ENCODE data around the gene ATP2C2.

The ATP2C2 gene

DNA sequence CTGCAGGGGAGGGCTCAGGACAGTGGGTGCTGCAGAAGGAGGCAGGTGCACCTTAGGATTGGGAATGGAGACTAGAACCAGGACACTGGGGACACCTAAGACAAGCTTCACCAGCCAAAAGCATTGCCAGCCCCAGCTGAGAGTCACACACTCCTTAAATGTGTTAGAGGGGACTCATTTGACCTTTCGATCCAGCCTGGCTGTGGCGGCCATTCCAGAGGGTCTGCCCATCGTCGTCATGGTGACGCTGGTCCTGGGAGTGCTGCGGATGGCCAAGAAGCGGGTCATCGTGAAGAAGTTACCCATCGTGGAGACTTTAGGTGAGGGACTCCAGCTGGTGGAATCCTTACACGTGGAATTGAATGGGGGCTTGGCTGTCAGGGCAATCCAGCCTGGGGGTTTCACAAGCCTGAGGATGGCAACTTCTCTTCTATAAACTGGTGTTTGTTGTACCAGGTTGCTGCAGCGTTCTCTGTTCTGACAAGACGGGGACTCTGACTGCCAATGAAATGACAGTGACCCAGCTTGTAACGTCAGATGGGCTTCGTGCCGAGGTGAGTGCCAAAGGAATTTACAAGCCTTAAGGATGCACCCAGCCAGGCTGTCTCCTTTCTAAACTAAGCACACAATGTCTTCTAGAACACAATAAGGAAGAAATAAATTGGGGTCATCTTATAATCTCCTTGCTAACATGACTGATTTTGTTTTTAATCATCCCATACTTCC, 70.8 kb downstream of the ATP2C2 start:
- TF ChIP-seq, protein P1, sequence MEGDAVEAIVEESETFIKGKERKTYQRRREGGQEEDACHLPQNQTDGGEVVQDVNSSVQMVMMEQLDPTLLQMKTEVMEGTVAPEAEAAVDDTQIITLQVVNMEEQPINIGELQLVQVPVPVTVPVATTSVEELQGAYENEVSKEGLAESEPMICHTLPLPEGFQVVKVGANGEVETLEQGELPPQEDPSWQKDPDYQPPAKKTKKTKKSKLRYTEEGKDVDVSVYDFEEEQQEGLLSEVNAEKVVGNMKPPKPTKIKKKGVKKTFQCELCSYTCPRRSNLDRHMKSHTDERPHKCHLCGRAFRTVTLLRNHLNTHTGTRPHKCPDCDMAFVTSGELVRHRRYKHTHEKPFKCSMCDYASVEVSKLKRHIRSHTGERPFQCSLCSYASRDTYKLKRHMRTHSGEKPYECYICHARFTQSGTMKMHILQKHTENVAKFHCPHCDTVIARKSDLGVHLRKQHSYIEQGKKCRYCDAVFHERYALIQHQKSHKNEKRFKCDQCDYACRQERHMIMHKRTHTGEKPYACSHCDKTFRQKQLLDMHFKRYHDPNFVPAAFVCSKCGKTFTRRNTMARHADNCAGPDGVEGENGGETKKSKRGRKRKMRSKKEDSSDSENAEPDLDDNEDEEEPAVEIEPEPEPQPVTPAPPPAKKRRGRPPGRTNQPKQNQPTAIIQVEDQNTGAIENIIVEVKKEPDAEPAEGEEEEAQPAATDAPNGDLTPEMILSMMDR (IDR thresholded peaks at IDR 0.05): no peak

DNA sequence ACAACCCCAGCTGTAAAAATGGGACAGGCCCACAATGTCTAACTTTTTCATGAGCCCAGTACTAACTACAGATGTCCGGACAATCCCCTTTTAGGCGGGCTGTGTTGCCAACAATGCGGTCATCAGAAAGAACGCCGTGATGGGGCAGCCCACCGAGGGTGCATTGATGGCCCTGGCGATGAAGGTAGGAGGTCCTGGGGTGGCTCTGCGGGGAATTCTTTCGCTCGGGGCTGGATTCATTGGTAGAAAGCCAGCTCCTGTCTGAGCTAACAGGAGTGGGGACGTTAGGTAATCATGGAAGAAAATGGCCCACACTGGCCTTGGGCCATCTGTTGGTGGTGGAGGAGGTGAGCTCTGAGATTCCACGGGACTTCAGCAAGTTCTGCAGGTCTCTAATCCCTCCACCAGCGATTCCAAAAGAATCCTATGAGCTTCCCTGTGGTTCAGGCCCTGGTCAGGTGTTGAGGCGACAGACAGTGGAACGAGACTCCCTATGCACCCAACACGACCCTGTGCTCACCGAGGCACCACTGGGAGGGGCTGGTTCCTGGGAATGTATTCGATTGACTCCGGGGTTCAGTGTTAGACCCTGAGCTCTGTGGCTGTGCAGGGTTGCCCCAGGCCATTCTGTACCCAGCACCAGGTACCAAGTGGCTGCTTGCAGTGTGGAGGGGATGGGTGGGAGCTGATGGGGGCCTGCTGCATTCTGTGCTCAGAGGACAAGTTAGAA, 74.2 kb downstream of the ATP2C2 start:
- TF ChIP-seq, protein P1 (IDR thresholded peaks at IDR 0.05): no peak

DNA sequence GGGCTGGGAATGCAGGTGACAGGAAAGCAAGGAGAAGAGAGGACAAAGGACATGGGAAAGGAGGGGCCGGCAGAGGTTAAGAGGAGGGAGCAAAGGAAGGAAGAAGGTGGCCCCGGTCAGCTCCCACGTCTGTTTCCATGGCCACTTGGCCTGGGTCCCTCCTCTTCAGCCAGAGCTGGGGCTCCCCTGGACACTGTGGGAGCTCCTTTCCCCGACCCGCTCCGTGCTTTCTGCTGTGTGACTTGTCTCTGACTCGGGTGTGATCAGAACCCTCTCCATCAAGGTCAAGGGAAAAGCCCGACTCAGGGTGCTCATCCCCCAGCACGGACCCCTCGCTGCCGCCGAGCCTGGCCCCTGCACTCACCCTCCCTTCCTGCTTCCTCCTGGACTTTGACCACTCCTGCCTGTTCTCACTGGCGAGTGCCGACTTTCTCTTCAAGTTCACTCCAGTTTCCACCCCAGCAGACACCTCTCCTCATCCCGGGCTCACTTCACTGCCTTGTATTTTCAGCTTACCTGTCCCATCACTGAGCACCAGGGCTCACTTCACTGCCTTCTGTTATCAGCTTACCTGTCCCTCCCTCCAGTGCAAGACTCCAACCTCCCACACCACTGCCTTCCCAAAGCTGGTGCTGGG, 74.9 kb downstream of the ATP2C2 start:
- TF ChIP-seq, protein P1 (IDR thresholded peaks at IDR 0.05): no peak

DNA sequence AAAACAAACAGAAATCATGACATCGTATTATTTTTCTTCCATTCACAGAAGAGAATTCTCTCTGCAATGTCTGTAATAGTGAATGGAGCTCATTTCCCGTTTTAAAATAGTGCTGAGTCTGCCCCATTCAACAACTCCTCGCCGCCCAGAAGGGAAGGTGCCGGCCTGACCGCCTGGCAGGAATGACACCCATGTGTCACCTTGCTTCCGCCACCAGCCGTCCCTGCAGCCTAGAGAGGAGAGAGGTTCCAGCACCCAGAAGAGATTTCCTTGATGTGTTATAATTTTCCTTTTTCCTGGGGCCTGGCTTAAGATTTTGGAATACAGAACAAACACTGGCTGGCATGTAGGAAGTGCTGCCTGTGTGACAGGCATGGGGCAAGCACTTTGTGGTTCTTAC, 76.1 kb downstream of the ATP2C2 start:
- TF ChIP-seq, protein P1 (IDR thresholded peaks at IDR 0.05): no peak

DNA sequence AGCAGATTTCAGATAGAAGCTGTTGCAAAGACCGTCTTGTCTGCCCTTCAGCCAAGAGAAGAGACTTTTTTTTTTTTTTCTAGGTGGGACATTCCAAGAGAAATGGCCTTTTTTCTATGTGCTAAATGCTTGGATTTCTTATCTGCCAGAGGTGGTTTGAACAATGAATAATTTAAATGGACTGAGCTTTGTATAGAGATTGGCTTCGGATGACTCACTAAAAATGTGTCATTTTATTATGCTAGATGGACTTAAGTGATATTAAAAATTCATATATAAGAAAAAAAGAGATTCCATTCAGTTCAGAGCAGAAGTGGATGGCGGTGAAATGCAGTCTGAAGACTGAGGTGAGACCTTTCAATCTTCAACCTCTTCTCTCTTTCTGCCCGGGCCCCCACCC, 77.7 kb downstream of the ATP2C2 start:
- TF ChIP-seq, protein P1 (IDR thresholded peaks at IDR 0.05): no peak

DNA sequence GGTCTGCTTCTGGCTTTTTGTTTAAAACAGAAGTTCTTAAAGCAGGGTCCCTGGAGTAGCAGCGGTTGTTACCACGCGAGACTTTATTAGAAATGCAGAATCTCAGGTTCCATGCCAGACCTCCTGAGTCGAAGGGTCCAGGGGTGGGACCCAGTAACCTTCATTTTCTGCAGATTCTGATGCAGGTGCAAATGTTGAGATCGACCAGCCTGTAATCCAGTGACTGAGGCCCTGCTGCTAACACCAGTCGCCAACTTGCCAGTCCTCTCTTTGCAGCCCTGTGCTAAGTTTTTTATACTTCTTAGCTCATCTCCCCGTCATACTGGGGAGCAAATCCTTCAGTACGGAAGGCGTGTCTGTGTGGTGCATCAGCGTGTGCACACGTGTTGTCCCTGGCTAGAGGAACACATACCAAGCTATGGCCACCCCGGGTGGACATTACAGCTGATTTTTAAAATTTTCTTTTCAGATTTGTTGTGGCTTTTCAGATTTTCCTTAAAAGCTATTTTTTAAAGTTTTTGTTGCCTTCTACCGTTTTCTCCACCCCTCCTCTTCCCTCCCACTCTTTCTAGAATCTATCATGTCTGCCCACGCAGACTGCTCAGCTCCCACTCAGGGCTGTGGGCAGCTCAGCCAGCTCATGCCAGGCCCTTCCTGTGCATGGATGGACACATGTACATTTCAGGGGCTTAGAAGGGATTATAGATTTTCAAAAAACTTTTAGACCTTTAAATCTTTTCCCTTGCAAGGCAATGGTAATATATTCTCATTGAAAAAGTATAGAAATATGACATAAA, 78.5 kb downstream of the ATP2C2 start:
- TF ChIP-seq, protein P1 (IDR thresholded peaks at IDR 0.05): no peak

DNA sequence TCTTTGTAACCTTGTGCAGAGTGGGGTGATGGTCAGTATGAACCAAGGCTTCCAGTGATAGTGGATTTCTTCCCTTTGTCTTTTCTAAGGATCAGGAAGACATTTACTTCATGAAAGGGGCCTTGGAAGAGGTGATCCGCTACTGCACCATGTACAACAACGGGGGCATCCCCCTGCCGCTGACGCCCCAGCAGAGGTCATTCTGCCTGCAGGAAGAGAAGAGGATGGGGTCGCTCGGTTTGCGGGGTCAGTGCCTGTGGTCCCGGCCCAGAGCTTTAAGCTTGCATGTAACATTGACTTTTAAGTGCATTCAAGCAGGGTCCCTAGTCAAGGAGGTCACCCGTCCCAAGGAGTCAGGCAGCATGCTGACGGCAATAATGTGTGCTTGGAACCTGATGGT, 80.1 kb downstream of the ATP2C2 start:
- TF ChIP-seq, protein P1 (IDR thresholded peaks at IDR 0.05): no peak
